AG04449 (cell line): Measurements from ENCODE around the gene PTGDS.

Experiments used
- CTCF ChIA-PET: fragments of 350-600 bp; formaldehyde crosslinking; extraction: SDS; loops from one replicate; lab custom pipeline; 2021; ENCODE audit warnings: antibody characterized with exemption; lab: Yijun Ruan, JAX
- POLR2A ChIA-PET: fragments of 400-600, 350-600 bp; formaldehyde crosslinking; extraction: SDS; loops from one replicate; lab custom pipeline; 2020; ENCODE audit warnings: antibody characterized with exemption, inconsistent platforms; lab: Yijun Ruan, JAX
- DNase-seq: peaks from one replicate; pipeline ENCODE4 v3.0.0-alpha.2; 2010; ENCODE audit warnings: low read depth, low spot score
- H3K4me3 ChIP-seq: 2 replicates; pipeline ENCODE4 v1.5.1; 2011; ENCODE audit warnings: low read depth, mild to moderate bottlenecking, control low read depth, low read length
- CTCF ChIP-seq: IDR thresholded peaks from one replicate; pipeline ENCODE4 v1.5.1; 2011; ENCODE audit warnings: mild to moderate bottlenecking, moderate library complexity, low read length, control low read depth, inconsistent platforms; ENCODE audit not compliant: insufficient read depth; ENCODE audit errors: missing control alignments

PTGDS gene

GRCh38 chr9:136963341-136963740, 14.0 kb upstream of the PTGDS start:
- no peak for TF ChIP-seq CTCF
- H3K4me3 ChIP-seq = no peak overlapping the region
- ChIA-PET CTCF (interaction anchor here (0.9 to 3.7 kb wide), 2 partner anchors 11 to 16 kb away, joined by 3 to 16 read pairs; no protein-coding TSS in a partner anchor), POLR2A (no interaction called here)
- DNase-seq = no peak

- DNase-seq = no peak
- ChIA-PET POLR2A (no interaction called here), CTCF (interaction anchor here (3.7 kb wide), 1 partner anchor 16 kb away, joined by 16 read pairs; no protein-coding TSS in a partner anchor)
- TF ChIP-seq CTCF = no peak
- no peak overlapping the region for H3K4me3 ChIP-seq
Measured at GRCh38 chr9:136963751-136964150, 13.6 kb upstream of the PTGDS start.

- TF ChIP-seq CTCF = no peak
- no peak for DNase-seq
- H3K4me3 ChIP-seq = no peak overlapping the region
- ChIA-PET POLR2A (no interaction called here), CTCF (interaction anchor here (1.1 to 3.7 kb wide), 3 partner anchors 16 to 71 kb away, joined by 3 to 16 read pairs (median 5); partner anchors contain the start of gene C8G)
Measured at GRCh38 chr9:136964171-136964689, 13.1 kb upstream of the PTGDS start.

- ChIA-PET CTCF (interaction anchor here (1.1 to 3.7 kb wide), 4 partner anchors 17 to 71 kb away, joined by 3 to 16 read pairs (median 6); partner anchors contain the start of gene C8G), POLR2A (no interaction called here)
- no peak for DNase-seq
- no peak for TF ChIP-seq CTCF
- no peak overlapping the region for H3K4me3 ChIP-seq
Measured at GRCh38 chr9:136964833-136965422, 12.4 kb upstream of the PTGDS start.

- no peak for DNase-seq
- POLR2A ChIA-PET = interaction anchor here (0.6 kb wide), 1 partner anchor 244 kb away, joined by 4 read pairs; no protein-coding TSS in a partner anchor
- TF ChIP-seq CTCF = no peak
- H3K4me3 ChIP-seq = no peak overlapping the region
- CTCF ChIA-PET = interaction anchor here (0.9 to 1.9 kb wide), 4 partner anchors 9 to 63 kb away, joined by 3 to 9 read pairs (median 6); partner anchors contain the start of gene C8G
Measured at GRCh38 chr9:136965771-136966484, 11.4 kb upstream of the PTGDS start.
